Uterus (tissue), 4 donors: Measurements from ENCODE around the gene RFX7. TPM values are rescaled to one million over a fixed set of nuclear protein-coding genes. Genes with fewer than 3 reads are reported as not detected.
"Not testable (repeated sequence)": the region's sequence is repeated elsewhere in the genome, so short reads cannot be mapped to it uniquely, and the experiment has no call there.

Experiments used
- DNase-seq, 2 donors: peaks; one replicate each; pipeline ENCODE4 v3.0.0-alpha.2; 2019 to 2020
- H3K27ac ChIP-seq, 2 donors: fragments of 200-600 bp; sonication (generic); 1 replicate in 1 of 2; 2 replicates in 1 of 2; pipeline ENCODE4 v1.5.1; 2016 to 2018
- H3K27me3 ChIP-seq, 2 donors: fragments of 200-600 bp; sonication (generic); one replicate each; pipeline ENCODE4 v1.5.1; 2018 to 2019; ENCODE audit warnings: control low read depth in 1 of 2
- H3K36me3 ChIP-seq, 2 donors: fragments of 200-600 bp; sonication (generic); one replicate each; pipeline ENCODE4 v1.5.1; 2019; ENCODE audit warnings: control low read depth in 1 of 2
- H3K4me1 ChIP-seq, 2 donors: fragments of 200-600 bp; sonication (generic); one replicate each; pipeline ENCODE4 v1.5.1; 2018 to 2019; ENCODE audit warnings: control low read depth in 1 of 2
- H3K4me3 ChIP-seq, 2 donors: fragments of 200-600 bp; sonication (generic); 1 replicate in 1 of 2; 2 replicates in 1 of 2; pipeline ENCODE4 v1.5.1; 2018 to 2019; ENCODE audit warnings: mild to moderate bottlenecking in 1 of 2
- H3K9me3 ChIP-seq, 2 donors: fragments of 200-600 bp; sonication (generic); one replicate each; pipeline ENCODE4 v1.5.1; 2019; ENCODE audit warnings: control low read depth in 1 of 2
- CTCF ChIP-seq, 4 experiments: fragments of 200-600 bp in 2 of 4; fragments of 450-650 bp in 2 of 4; sonication (generic) in 2 of 4; IDR thresholded peaks; one replicate each; pipeline ENCODE4 v1.5.1; 2016 to 2019; ENCODE audit warnings: antibody characterized with exemption in 4 of 4, mild to moderate bottlenecking in 2 of 4, moderate library complexity in 1 of 4
- POLR2A ChIP-seq, 2 donors: fragments of 450-650 bp; IDR thresholded peaks; one replicate each; pipeline ENCODE4 v1.6.1; 2016; ENCODE audit warnings: antibody characterized with exemption in 2 of 2, mild to moderate bottlenecking in 1 of 2, moderate library complexity in 1 of 2
- intact Hi-C: fragments of 100-400 bp; cut with DNase I; formaldehyde crosslinking; loops from one replicate; pipeline ENCODE4 v1.15.1; 2023; ENCODE audit warnings: low total_unique reads
- total RNA-seq, 4 donors: library from RNA; depleted of rRNA in 3 of 4; stranded (reverse); fragments of >200 nt in 3 of 4; gene quantifications; one replicate each; pipeline versions ENCODE4 v1.1.0 to v1.2.4, GENCODE V29; 2014 to 2023
- donor health status: DM: yes; HTN: yes; CAD: no.

RFX7 gene
- total RNA-seq, 4 donors from 2014 or later: 3.1 to 22.9 (median 11.9) TPM

- no peak overlapping the region for H3K27ac ChIP-seq
- intact Hi-C loops: no loop called here
- no peaks in the 10 kb centered on the region for H3K4me1 ChIP-seq
- no peak for DNase-seq
- no peaks in the 10 kb centered on the region for H3K36me3 ChIP-seq
- no peaks in the 10 kb centered on the region for H3K9me3 ChIP-seq
- H3K4me3 ChIP-seq: no peak overlapping the region
- TF ChIP-seq POLR2A (IDR thresholded peaks at IDR 0.05): no peak
- no peaks in the 10 kb centered on the region for H3K27me3 ChIP-seq
These were observed 30.0 kb upstream of the RFX7 start for GRCh38 chr15:56273724-56274123.

- DNase-seq: no peak
- Histone ChIP-seq H3K9me3 (no peaks in the 10 kb centered on the region), H3K27me3 (no peaks in the 10 kb centered on the region), H3K4me3 (no peak overlapping the region), H3K4me1 (no peaks in the 10 kb centered on the region), H3K27ac (no peak overlapping the region), H3K36me3 (no peaks in the 10 kb centered on the region)
- no peak for TF ChIP-seq CTCF (IDR thresholded peaks at IDR 0.05)
- TF ChIP-seq POLR2A (IDR thresholded peaks at IDR 0.05): no peak
- intact Hi-C loops: no loop called here
These were observed 28.8 kb upstream of the RFX7 start for GRCh38 chr15:56272454-56272853.

- H3K27ac ChIP-seq, H3K4me1 ChIP-seq, H3K4me3 ChIP-seq, intact Hi-C loops, H3K27me3 ChIP-seq, DNase-seq, H3K9me3 ChIP-seq, H3K36me3 ChIP-seq: not testable (repeated sequence)
These were observed 22.8 kb upstream of the RFX7 start for GRCh38 chr15:56266465-56266864.

- H3K9me3 ChIP-seq: peaks cover 0 to 4% of the 10 kb centered on the region in 2 donors
- H3K4me3 ChIP-seq: no peak overlapping the region
- no peaks in the 10 kb centered on the region for H3K27me3 ChIP-seq
- H3K36me3 ChIP-seq: no peaks in the 10 kb centered on the region
- no peak overlapping the region for H3K27ac ChIP-seq
- DNase-seq: no peak
- intact Hi-C loops: no loop called here
- no peaks in the 10 kb centered on the region for H3K4me1 ChIP-seq
- no peak for TF ChIP-seq CTCF (IDR thresholded peaks at IDR 0.05)
- TF ChIP-seq POLR2A (IDR thresholded peaks at IDR 0.05): no peak
These were observed 18.3 kb upstream of the RFX7 start for GRCh38 chr15:56261854-56262509.

- H3K27ac ChIP-seq, H3K9me3 ChIP-seq, H3K36me3 ChIP-seq, DNase-seq, intact Hi-C loops, H3K4me1 ChIP-seq, H3K4me3 ChIP-seq, H3K27me3 ChIP-seq: not testable (repeated sequence)
These were observed 13.6 kb upstream of the RFX7 start for GRCh38 chr15:56257306-56257705.

GRCh38 chr15:56254265-56254664 is 10.6 kb upstream of the RFX7 start:
- intact Hi-C loops: no loop called here
- no peak for TF ChIP-seq CTCF (IDR thresholded peaks at IDR 0.05)
- TF ChIP-seq POLR2A (IDR thresholded peaks at IDR 0.05): no peak

GRCh38 chr15:56252386-56252785 is 8.7 kb upstream of the RFX7 start:
- Histone ChIP-seq H3K27me3 (no peaks in the 10 kb centered on the region), H3K9me3 (no peaks in the 10 kb centered on the region), H3K36me3 (no peaks in the 10 kb centered on the region), H3K27ac (no peak overlapping the region), H3K4me3 (no peak overlapping the region), H3K4me1 (no peaks in the 10 kb centered on the region)
- no peak for DNase-seq
- no peak for TF ChIP-seq CTCF (IDR thresholded peaks at IDR 0.05)
- TF ChIP-seq POLR2A (IDR thresholded peaks at IDR 0.05): no peak
- intact Hi-C loops: no loop called here

More at GRCh38 chr15:56254265-56254664, 10.6 kb upstream of the RFX7 start:
- no peaks in the 10 kb centered on the region for H3K4me1 ChIP-seq
- no peaks in the 10 kb centered on the region for H3K36me3 ChIP-seq
- no peak for DNase-seq
- H3K4me3 ChIP-seq: no peak overlapping the region
- H3K27me3 ChIP-seq: no peaks in the 10 kb centered on the region
- H3K9me3 ChIP-seq: no peaks in the 10 kb centered on the region
- H3K27ac ChIP-seq: no peak overlapping the region
